Measurements from ENCODE around the gene RFX8. TPM values are rescaled to one million over a fixed set of nuclear protein-coding genes. Genes with fewer than 3 reads are reported as not detected.

RFX8 gene
- total and polyA plus RNA-seq, 2 of the 8 experiments (the other 6 are each of a cell fraction or from before 2014, with no cell fraction given) = 0.60 to 0.97 TPM

- H2BK5ac ChIP-seq (ENCODE audit: low read depth, low read length) = no peak overlapping the region
- POLR2A ChIA-PET (ENCODE audit: partially characterized antibody) = no interaction called here
- WGBS, 2 experiments (ENCODE audit: extremely low coverage in 1 of 2, insufficient coverage in 1 of 2, insufficient read length in 1 of 2, insufficient replicate concordance in 2 of 2, low coverage in 1 of 2, low lambda C conversion rate in 2 of 2, missing lambda C conversion rate in 1 of 2) = 86% methylated on average over 3 of the region's 3 CpGs; no CpG with 5 or more reads in 1 of the 2 experiments
Observed at GRCh38 chr2:101433465-101433864, 41.4 kb downstream of the RFX8 start.

More at GRCh38 chr2:101433465-101433864, 41.4 kb downstream of the RFX8 start:
- no peak overlapping the region for H3K14ac ChIP-seq (ENCODE audit: insufficient read length)
- no peaks in the 10 kb centered on the region for H3K27me3 ChIP-seq (replicated peaks in 1 of 4; ENCODE audit: control insufficient read depth in 3 of 4, extremely low read depth in 1 of 4, insufficient read depth in 3 of 4, low read length in 3 of 4)
- no peak overlapping the region for H4K5ac ChIP-seq (ENCODE audit: insufficient read length, low read depth, low read length)
- no peak overlapping the region for H3K4me3 ChIP-seq (ENCODE audit: extremely low read depth in 1 of 4, insufficient read depth in 2 of 4, low read depth in 3 of 4, low read length in 4 of 4)
- no peak overlapping the region for H2AK5ac ChIP-seq (ENCODE audit: low read depth, low read length)
- no peak for TF ChIP-seq TAF1 (IDR thresholded peaks at IDR 0.05; ENCODE audit: low read depth, low read length)
- no peak for TF ChIP-seq KDM4A (IDR thresholded peaks at IDR 0.05; ENCODE audit: low read depth, low read length, severe bottlenecking)
- TF ChIP-seq TBP (IDR thresholded peaks at IDR 0.05; ENCODE audit: low read depth, low read length) = no peak
- TF ChIP-seq NANOG (IDR thresholded peaks at IDR 0.05; ENCODE audit: insufficient read depth, low read depth, low read length, poor library complexity, severe bottlenecking) = no peak
- TF ChIP-seq MAFK (IDR thresholded peaks at IDR 0.05; ENCODE audit: low read depth, low read length) = no peak
- TF ChIP-seq POLR2AphosphoS5 (IDR thresholded peaks at IDR 0.05; ENCODE audit: low read depth, low read length) = no peak
- TF ChIP-seq BACH1 (IDR thresholded peaks at IDR 0.05; ENCODE audit: low read length) = no peak
- TF ChIP-seq ZNF274 (IDR thresholded peaks at IDR 0.05; ENCODE audit: borderline replicate concordance, extremely low read depth, low read length) = no peak
- TF ChIP-seq SIN3A (conservative IDR thresholded peaks at IDR 0.05 in 1 of 2, IDR thresholded peaks at IDR 0.05 in 1 of 2; ENCODE audit: low read depth in 1 of 2, low read length in 2 of 2) = no peak
- TF ChIP-seq JUND (IDR thresholded peaks at IDR 0.05; ENCODE audit: low read length) = no peak
- TF ChIP-seq EGR1 (IDR thresholded peaks at IDR 0.05; ENCODE audit: borderline replicate concordance, low read depth, low read length) = no peak
- no peak for TF ChIP-seq HDAC6 (IDR thresholded peaks at IDR 0.05; ENCODE audit: low read depth, low read length)
- DNase-seq (ENCODE audit: low read depth in 1 of 2, low spot score in 2 of 2) (no peak), FAIRE-seq (no peak)
- H3K23ac ChIP-seq (ENCODE audit: insufficient read length) = no peak overlapping the region
- H2BK12ac ChIP-seq (ENCODE audit: low read depth, low read length) = no peak overlapping the region
- no peak overlapping the region for H3K27ac ChIP-seq (ENCODE audit: low read depth, low read length)
- H3K4ac ChIP-seq (replicated peaks; ENCODE audit: insufficient read length, low read depth, low read length) = no peak overlapping the region
- no peak overlapping the region for H4K8ac ChIP-seq (ENCODE audit: extremely low read depth, insufficient read depth, low read length)
- H2AFZ ChIP-seq (ENCODE audit: low read length) = no peak overlapping the region
- no peak overlapping the region for H2BK20ac ChIP-seq (ENCODE audit: low read length)
- no peaks in the 10 kb centered on the region for H3K23me2 ChIP-seq (ENCODE audit: low read depth, low read length)
- no peaks in the 10 kb centered on the region for H3K79me1 ChIP-seq (ENCODE audit: low read depth, low read length)
- H3K9ac ChIP-seq (replicated peaks in 1 of 4; ENCODE audit: extremely low read depth in 1 of 4, low read depth in 3 of 4, low read length in 3 of 4) = no peak overlapping the region
- no peak overlapping the region for H4K91ac ChIP-seq (replicated peaks; ENCODE audit: insufficient read length, low read length)
- H2BK15ac ChIP-seq (ENCODE audit: low read length) = no peak overlapping the region
- H3K4me1 ChIP-seq (replicated peaks in 1 of 4; ENCODE audit: control insufficient read depth in 3 of 4, insufficient read depth in 4 of 4, low read length in 3 of 4) = peaks cover 0 to 4% (median 1%) of the 10 kb centered on the region in 4 experiments; a peak in 3 of 7 replicates
- no peak overlapping the region for H2BK120ac ChIP-seq (replicated peaks; ENCODE audit: low read depth, low read length)
- no peaks in the 10 kb centered on the region for H3K36me3 ChIP-seq (ENCODE audit: control insufficient read depth in 2 of 4, insufficient read depth in 4 of 4, low read length in 3 of 4)
- CTCF ChIA-PET (ENCODE audit: partially characterized antibody) = interaction anchor here (0.7 to 6.7 kb wide), 3 partner anchors 12 to 101 kb away, joined by 3 to 32 read pairs (median 3); no protein-coding TSS in a partner anchor
- no peak overlapping the region for H3K56ac ChIP-seq (replicated peaks; ENCODE audit: insufficient read length, low read depth, low read length)
- no peaks in the 10 kb centered on the region for H4K20me1 ChIP-seq (replicated peaks in 1 of 2; ENCODE audit: control insufficient read depth in 1 of 2, insufficient read depth in 2 of 2, low read length in 2 of 2)
- no peaks in the 10 kb centered on the region for H3K79me2 ChIP-seq (ENCODE audit: control insufficient read depth in 1 of 2, insufficient read depth in 2 of 2, low read length in 2 of 2)
- no peaks in the 10 kb centered on the region for H3K9me3 ChIP-seq (ENCODE audit: insufficient read depth in 2 of 2, low read depth in 1 of 2, low read length in 1 of 2)
- H3K4me2 ChIP-seq (ENCODE audit: insufficient read depth in 1 of 2, low read depth in 2 of 2, low read length in 2 of 2) = no peak overlapping the region
- H3K18ac ChIP-seq (ENCODE audit: extremely low read depth, low read length) = no peak overlapping the region

All from H1 (cell line).